SKM-1 (cell line): ENCODE results near the gene HDLBP.
A peak's percentile ranks its signal among the peaks of the same experiment; 100 is the strongest.
"Not testable (repeated sequence)": the region's sequence is repeated elsewhere in the genome, so short reads cannot be mapped to it uniquely, and the experiment has no call there.

Experiments
- DNase-seq: peaks from one replicate; lab custom pipeline; 2025; ENCODE audit not compliant: unreplicated experiment; lab: John Stamatoyannopoulos, UW

The HDLBP gene

GRCh38 chr2:241339839-241340630 lies 24.6 kb upstream of the HDLBP start:
- no peak for DNase-seq

DNA sequence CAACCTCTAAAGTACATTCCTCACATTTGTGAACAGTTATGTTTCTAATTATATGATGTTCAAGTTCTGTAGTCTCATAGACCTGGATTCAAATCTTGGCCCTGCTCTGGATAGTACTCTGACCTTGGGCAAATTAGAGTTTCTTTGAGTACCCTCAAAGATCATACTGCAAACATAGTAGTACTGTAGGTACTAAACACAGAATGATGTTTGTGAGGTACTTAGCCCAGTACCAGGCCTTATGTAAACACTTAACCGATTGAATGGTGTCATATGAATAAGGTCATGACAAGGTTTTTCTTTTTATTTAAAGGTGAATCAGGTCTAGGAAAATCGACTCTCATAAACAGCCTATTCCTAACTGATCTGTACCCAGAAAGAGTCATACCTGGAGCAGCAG lies 19.3 kb upstream of the HDLBP start:
- no peak for DNase-seq

- DNase-seq, result no peak
These were observed 15.1 kb upstream of the HDLBP start for GRCh38 chr2:241330616-241330981.

GRCh38 chr2:241329669-241330615 lies 14.5 kb upstream of the HDLBP start:
- no peak for DNase-seq

DNA sequence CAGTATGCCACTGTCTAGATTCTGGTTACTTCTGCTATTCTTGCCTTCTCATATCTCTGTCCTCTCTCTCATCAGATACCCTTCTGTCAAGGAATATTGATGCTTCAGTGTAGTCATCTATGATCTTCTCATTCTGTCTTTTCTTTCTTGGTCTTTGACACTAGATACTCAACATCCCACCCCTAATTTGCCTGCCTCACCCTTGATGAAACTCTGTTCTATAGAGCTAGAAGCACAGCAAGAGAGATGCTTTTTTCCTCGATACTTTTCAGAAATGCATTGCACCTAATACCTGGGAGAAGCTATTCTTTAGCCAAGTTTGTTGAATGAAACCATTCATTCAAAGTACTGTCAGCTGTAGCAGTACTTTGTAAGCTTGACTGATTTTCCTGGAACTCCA lies 9.8 kb upstream of the HDLBP start:
- no peak for DNase-seq

GRCh38 chr2:241324775-241325174 lies 9.3 kb upstream of the HDLBP start:
- peak; percentile 10 for DNase-seq

DNA sequence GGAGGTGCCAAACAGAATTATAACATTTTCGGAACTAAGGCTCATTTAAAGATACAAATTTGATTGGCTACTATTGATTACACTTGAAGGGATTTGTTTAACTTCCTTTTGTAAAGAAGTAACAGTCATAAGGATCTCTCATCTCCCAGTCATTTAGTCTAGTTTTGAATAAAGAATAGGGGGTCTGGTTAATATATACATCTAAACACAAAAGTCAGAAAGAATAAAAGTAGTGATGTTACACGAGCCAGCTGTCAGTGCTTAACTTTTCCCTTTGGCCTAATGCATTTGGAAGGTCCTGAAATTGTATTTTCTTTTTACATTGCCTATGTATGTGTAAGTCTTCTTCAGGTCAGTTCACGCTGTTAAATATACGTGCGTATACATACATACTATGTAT lies 8.3 kb upstream of the HDLBP start:
- no peak for DNase-seq

GRCh38 chr2:241321886-241322285 lies 6.4 kb upstream of the HDLBP start:
- no peak for DNase-seq

- no peak for DNase-seq
These were observed 5.6 kb upstream of the HDLBP start for GRCh38 chr2:241321033-241321432.

DNA sequence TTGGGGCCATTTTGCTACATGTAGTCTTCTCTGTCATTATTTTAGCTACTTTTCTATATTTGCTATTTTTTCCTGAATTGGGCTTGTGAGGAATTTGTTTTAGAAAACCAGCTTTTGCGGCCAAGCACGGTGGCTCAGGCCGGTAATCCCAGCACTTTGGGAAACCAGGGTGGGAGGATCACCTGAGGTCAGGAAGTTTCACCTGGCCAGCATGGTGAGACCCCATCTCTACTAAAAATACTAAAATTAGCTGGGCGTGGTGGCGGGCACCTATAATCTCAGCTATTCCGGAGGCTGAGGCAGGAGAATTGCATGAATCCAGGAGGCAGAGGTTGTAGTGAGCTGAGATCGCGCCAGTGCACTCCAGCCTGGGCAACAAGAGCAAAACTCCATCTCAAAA lies 4.9 kb upstream of the HDLBP start:
- no peak for DNase-seq

DNA sequence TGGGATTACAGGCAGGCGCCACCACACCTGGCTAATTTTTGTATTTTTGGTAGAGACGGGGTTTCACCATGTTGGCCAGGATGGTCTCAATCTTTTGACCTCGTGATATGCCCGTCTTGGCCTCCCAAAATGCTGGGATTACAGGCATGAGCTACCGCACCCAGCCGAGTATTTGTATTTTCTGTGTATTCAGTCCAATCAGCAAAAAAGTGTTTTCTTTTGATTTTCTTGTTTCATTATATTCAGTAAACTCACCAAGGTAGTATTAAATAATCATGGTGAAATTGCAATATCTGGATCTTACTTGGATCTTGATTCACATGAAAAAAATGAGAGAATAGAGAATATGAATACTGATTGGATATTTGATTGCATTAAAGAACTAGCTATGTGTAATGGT lies 3.4 kb upstream of the HDLBP start:
- not testable (repeated sequence) for DNase-seq

DNA sequence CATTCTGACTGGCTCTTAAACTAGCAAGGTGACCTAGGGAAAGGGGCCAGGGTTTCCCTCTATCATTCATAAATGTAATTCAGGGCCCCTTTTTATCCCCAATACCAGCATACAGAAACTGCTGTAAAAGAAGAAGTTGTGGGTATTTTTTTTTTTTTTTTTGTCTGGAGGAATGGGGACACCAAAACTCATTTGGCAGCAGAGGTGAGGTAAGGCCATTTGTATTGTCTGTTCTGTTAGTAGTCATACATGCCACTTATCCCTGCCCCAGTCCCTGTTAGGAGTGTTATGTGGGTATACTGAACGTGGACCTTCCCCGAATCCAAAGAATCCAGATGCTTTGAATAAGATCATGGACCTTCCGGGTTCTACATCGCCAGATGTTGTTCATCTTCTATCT lies 1.9 kb upstream of the HDLBP start:
- DNase-seq, result no peak

GRCh38 chr2:241316825-241317224 lies 1.4 kb upstream of the HDLBP start:
- no peak for DNase-seq

GRCh38 chr2:241315879-241316631 lies 583 bp upstream of the HDLBP start, which contains the start of gene SEPTIN2:
Gene SEPTIN2 (plus strand): TSS chr2:241315925. CDS start chr2:241324233, 8,308 bp downstream.
- DNase-seq, result no peak

- peak; percentile 57 for DNase-seq
These were observed 1.0 kb downstream of the HDLBP start for GRCh38 chr2:241314226-241315092.

GRCh38 chr2:241313543-241314095 lies 1.9 kb downstream of the HDLBP start:
- DNase-seq, result no peak

GRCh38 chr2:241312082-241312481 lies 3.4 kb downstream of the HDLBP start:
- DNase-seq, result no peak

GRCh38 chr2:241310917-241311566 lies 4.4 kb downstream of the HDLBP start:
- no peak for DNase-seq

GRCh38 chr2:241309684-241310117 lies 5.8 kb downstream of the HDLBP start:
- peak; percentile 82 for DNase-seq
